Lower lobe of right lung (tissue), 2 donors: ENCODE results near the gene STN1. TPM values are rescaled to one million over a fixed set of nuclear protein-coding genes. Genes with fewer than 3 reads are reported as not detected.

Experiments
- ATAC-seq, 2 donors: fragments of 200-7000 bp; cut with Tn5 transposase; one replicate each; pipeline ENCODE4 v1.9.1; 2020 to 2022; ENCODE audit warnings: mild to moderate bottlenecking in 2 of 2, moderate library complexity in 2 of 2
- DNase-seq: peaks from one replicate; pipeline ENCODE4 v3.0.0-alpha.2; 2020
- H3K27ac ChIP-seq: fragments of 200-600 bp; one replicate; pipeline ENCODE4 v1.8.0; 2022
- H3K27me3 ChIP-seq: fragments of 200-600 bp; one replicate; pipeline ENCODE4 v1.8.0; 2022; ENCODE audit warnings: low read depth
- H3K36me3 ChIP-seq: fragments of 200-600 bp; one replicate; pipeline ENCODE4 v1.8.0; 2022; ENCODE audit warnings: mild to moderate bottlenecking
- H3K4me1 ChIP-seq: fragments of 200-600 bp; one replicate; pipeline ENCODE4 v1.8.0; 2022
- H3K4me3 ChIP-seq: fragments of 200-600 bp; one replicate; pipeline ENCODE4 v1.8.0; 2022; ENCODE audit warnings: mild to moderate bottlenecking
- H3K9me3 ChIP-seq: fragments of 200-600 bp; one replicate; pipeline ENCODE4 v1.8.0; 2022
- CTCF ChIP-seq: fragments of 200-600 bp; IDR thresholded peaks from one replicate; pipeline ENCODE4 v1.8.0; 2022; ENCODE audit warnings: antibody characterized with exemption, mild to moderate bottlenecking
- intact Hi-C: fragments of 100-400 bp; cut with DNase I; formaldehyde crosslinking; loops from one replicate; pipeline ENCODE4 v1.11.0; 2022
- total RNA-seq: library from RNA; stranded (reverse); fragmentation: NEBNext Ultra II Directional; extraction: Animal tissue kit (Norgen Biotek cat#: 25700); gene quantifications from one replicate; pipeline ENCODE4 v1.2.1, GENCODE V29; 2021
- donor health status: DM: no; HTN: yes; CAD: no; lungs with severe emphysema.

STN1 gene
- total RNA-seq, 1 donor from 2014 or later, result 37.0 TPM

- no peaks in the 10 kb centered on the region for H3K27me3 ChIP-seq
- no peaks in the 10 kb centered on the region for H3K36me3 ChIP-seq
- no peak for DNase-seq
- no peaks in the 10 kb centered on the region for H3K4me1 ChIP-seq
- no peaks in the 10 kb centered on the region for H3K9me3 ChIP-seq
- no peak for ATAC-seq
- H3K4me3 ChIP-seq, result no peak overlapping the region
- intact Hi-C loops, result no loop called here
- TF ChIP-seq CTCF, result no peak
- H3K27ac ChIP-seq, result no peak overlapping the region
Observed at GRCh38 chr10:103958996-103959395, 41.0 kb upstream of the STN1 start.

GRCh38 chr10:103954543-103954942 is 36.6 kb upstream of the STN1 start:
- Histone ChIP-seq H3K36me3 (no peaks in the 10 kb centered on the region), H3K27ac (no peak overlapping the region), H3K4me1 (no peaks in the 10 kb centered on the region), H3K27me3 (no peaks in the 10 kb centered on the region), H3K9me3 (no peaks in the 10 kb centered on the region), H3K4me3 (no peak overlapping the region)
- DNase-seq (no peak), ATAC-seq (no peak)
- intact Hi-C loops, result no loop called here
- no peak for TF ChIP-seq CTCF

DNA sequence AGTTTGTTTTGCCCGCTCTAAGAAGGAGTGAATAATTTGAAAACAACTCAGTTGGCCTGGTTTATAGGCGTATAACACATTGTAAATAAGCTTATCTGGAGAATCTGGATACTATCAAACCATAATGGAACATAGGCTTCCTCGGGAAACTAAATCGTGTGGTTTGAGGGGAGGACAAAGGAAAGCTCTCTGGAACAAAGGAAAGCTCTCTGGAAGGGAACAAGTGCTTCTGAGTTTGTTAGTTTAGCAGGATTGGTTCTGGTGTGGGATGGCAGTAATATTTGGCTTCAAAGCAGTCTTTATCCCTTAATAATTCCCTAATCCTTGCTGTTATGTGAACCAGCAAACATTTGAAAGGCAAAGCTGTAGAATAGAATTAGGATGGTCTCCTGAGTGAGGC is 34.0 kb upstream of the STN1 start:
- intact Hi-C loops, result no loop called here

DNA sequence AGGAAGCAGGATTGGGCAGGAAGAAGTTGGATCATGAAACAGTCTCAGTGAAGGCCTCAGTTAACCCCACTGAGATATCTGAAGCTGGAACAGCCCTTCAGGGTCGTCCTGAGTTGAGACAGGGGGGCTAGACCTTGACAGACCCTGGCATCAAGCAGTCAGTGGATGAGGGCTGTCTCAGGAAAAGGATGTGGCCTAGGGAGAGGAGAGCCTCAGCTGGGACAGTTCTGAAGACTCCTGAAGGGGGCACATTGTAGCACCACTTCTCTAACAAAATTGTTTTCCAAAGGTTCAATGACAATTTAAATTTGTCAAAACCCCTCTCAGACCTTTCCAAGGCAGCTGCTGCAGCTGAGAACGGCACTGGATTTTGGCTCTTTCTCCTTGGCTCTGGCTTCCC is 33.2 kb upstream of the STN1 start:
- ATAC-seq, result no peak
- Histone ChIP-seq H3K27me3 (no peaks in the 10 kb centered on the region), H3K27ac (no peak overlapping the region), H3K9me3 (no peaks in the 10 kb centered on the region), H3K4me3 (no peak overlapping the region), H3K4me1 (no peaks in the 10 kb centered on the region), H3K36me3 (no peaks in the 10 kb centered on the region)
- intact Hi-C loops, result no loop called here
- DNase-seq, result no peak
- no peak for TF ChIP-seq CTCF

More for the DNA sequence above, 34.0 kb upstream of the STN1 start:
- TF ChIP-seq CTCF, result no peak
- H3K27ac ChIP-seq, result no peak overlapping the region
- no peak for ATAC-seq
- H3K4me1 ChIP-seq, result no peaks in the 10 kb centered on the region
- no peak overlapping the region for H3K4me3 ChIP-seq
- H3K36me3 ChIP-seq, result no peaks in the 10 kb centered on the region
- DNase-seq, result no peak
- H3K9me3 ChIP-seq, result no peaks in the 10 kb centered on the region
- no peaks in the 10 kb centered on the region for H3K27me3 ChIP-seq

DNA sequence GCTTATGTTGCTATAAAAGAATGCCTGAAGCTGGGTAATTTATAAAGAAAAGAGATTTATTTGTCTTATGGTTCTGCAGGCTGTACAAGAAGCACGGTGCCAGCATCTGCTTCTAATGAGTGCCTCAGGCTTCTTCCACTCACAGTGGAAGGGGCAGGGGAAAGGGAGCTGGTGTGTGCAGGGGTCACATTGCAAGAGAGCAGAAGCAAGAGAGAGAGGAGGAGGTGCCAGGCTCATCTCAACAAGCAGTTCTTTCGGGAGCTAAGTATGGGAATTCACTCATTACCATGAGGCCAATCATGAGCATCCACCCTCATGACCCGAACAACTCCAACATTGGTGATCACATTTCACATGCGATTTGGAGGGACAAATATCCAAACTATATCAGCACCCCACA is 31.7 kb upstream of the STN1 start:
- Histone ChIP-seq H3K4me1 (no peaks in the 10 kb centered on the region), H3K9me3 (no peaks in the 10 kb centered on the region), H3K4me3 (no peak overlapping the region), H3K36me3 (no peaks in the 10 kb centered on the region), H3K27ac (no peak overlapping the region), H3K27me3 (no peaks in the 10 kb centered on the region)
- no peak for ATAC-seq
- intact Hi-C loops, result no loop called here
- no peak for TF ChIP-seq CTCF
- DNase-seq, result no peak
